Loucy (cell line): ENCODE results near the gene CD180.
"Not testable (repeated sequence)": the region's sequence is repeated elsewhere in the genome, so short reads cannot be mapped to it uniquely, and the experiment has no call there.

ENCODE experiments used
- H2AFZ ChIP-seq: fragments of 200-600 bp; sonication (generic); 2 replicates; pipeline ENCODE4 v1.6.0; 2016; ENCODE audit warnings: antibody characterized with exemption, mild to moderate bottlenecking, low read length, moderate library complexity
- H3F3A ChIP-seq: fragments of 200-600 bp; 2 replicates; pipeline ENCODE4 v1.6.0; 2016; ENCODE audit warnings: antibody characterized with exemption, low read depth, mild to moderate bottlenecking
- H3K27me3 ChIP-seq: fragments of 200-600 bp; sonication (generic); 2 replicates; pipeline ENCODE4 v1.6.1; 2014; ENCODE audit warnings: low read length, mild to moderate bottlenecking; ENCODE audit not compliant: insufficient read depth, poor library complexity, severe bottlenecking
- H3K36me3 ChIP-seq: fragments of 200-600 bp; sonication (generic); 2 replicates; pipeline ENCODE4 v1.6.1; 2016; ENCODE audit warnings: low read length; ENCODE audit not compliant: insufficient read depth
- H3K4me1 ChIP-seq: fragments of 200-600 bp; sonication (generic); 2 replicates; pipeline ENCODE4 v1.5.1; 2014; ENCODE audit warnings: low read length, mild to moderate bottlenecking; ENCODE audit not compliant: insufficient read depth, poor library complexity, severe bottlenecking
- H3K4me2 ChIP-seq: fragments of 200-600 bp; sonication (generic); 2 replicates; pipeline ENCODE4 v1.6.0; 2014; ENCODE audit warnings: antibody characterized with exemption, low read length, low read depth, mild to moderate bottlenecking; ENCODE audit not compliant: poor library complexity, severe bottlenecking
- H3K4me3 ChIP-seq: fragments of 200-600 bp; sonication (generic); 2 replicates; pipeline ENCODE4 v1.5.1; 2014; ENCODE audit warnings: low read length, mild to moderate bottlenecking, mixed read lengths; ENCODE audit not compliant: poor library complexity, severe bottlenecking
- H3K79me2 ChIP-seq: fragments of 200-600 bp; sonication (generic); 2 replicates; pipeline ENCODE4 v1.6.1; 2014; ENCODE audit warnings: low read length; ENCODE audit not compliant: insufficient read depth
- H3K9ac ChIP-seq: fragments of 200-600 bp; sonication (generic); 2 replicates; pipeline ENCODE4 v1.6.0; 2014; ENCODE audit warnings: mild to moderate bottlenecking, low read depth, low read length, moderate library complexity; ENCODE audit not compliant: poor library complexity, severe bottlenecking
- H3K9me2 ChIP-seq: fragments of 200-600 bp; sonication (generic); replicated peaks from 2 replicates; pipeline ENCODE4 v1.6.1; 2016; ENCODE audit warnings: low read depth, low read length, mixed read lengths
- H3K9me3 ChIP-seq: fragments of 200-600 bp; sonication (generic); 2 replicates; pipeline ENCODE4 v1.6.1; 2014; ENCODE audit warnings: mild to moderate bottlenecking, antibody characterized with exemption, low read length, low read depth; ENCODE audit not compliant: insufficient read depth
- H4K20me1 ChIP-seq: fragments of 200-600 bp; sonication (generic); 2 replicates; pipeline ENCODE4 v1.6.0; 2014; ENCODE audit warnings: antibody characterized with exemption, low read length, mild to moderate bottlenecking; ENCODE audit not compliant: insufficient read depth, poor library complexity, severe bottlenecking
- CTCF ChIP-seq: fragments of 200-600 bp; sonication (generic); conservative IDR thresholded peaks from 2 replicates; pipeline ENCODE4 v1.5.1; 2014; ENCODE audit warnings: mild to moderate bottlenecking, antibody characterized with exemption, low read length
- EZH2phosphoT487 ChIP-seq: fragments of 200-600 bp; IDR thresholded peaks from 2 replicates; pipeline ENCODE4 v1.6.1; 2018; ENCODE audit warnings: antibody characterized with exemption, mild to moderate bottlenecking, moderate library complexity, borderline replicate concordance

Gene CD180

GRCh38 chr5:67178085-67178484, 18.5 kb downstream of the CD180 start:
- Histone ChIP-seq H3K27me3 (no peaks in the 10 kb centered on the region), H3K9me2 (no peaks in the 10 kb centered on the region)
- no peak for TF ChIP-seq CTCF
- TF ChIP-seq EZH2phosphoT487: no peak

GRCh38 chr5:67176936-67177335, 19.7 kb downstream of the CD180 start:
- Histone ChIP-seq H3K9ac (no peak overlapping the region), H3K4me1 (no peaks in the 10 kb centered on the region), H3K9me2 (no peaks in the 10 kb centered on the region), H3K4me2 (no peak overlapping the region), H3K4me3 (no peak overlapping the region), H3K27me3 (no peaks in the 10 kb centered on the region), H2AFZ (no peak overlapping the region), H3K9me3 (peaks cover 15% of the 10 kb centered on the region; the same call in 1 of the 2 replicates), H4K20me1 (no peaks in the 10 kb centered on the region), H3F3A (no peaks in the 10 kb centered on the region), H3K36me3 (no peaks in the 10 kb centered on the region), H3K79me2 (no peaks in the 10 kb centered on the region)
- TF ChIP-seq EZH2phosphoT487 (no peak), CTCF (no peak)

More at GRCh38 chr5:67178085-67178484, 18.5 kb downstream of the CD180 start:
- Histone ChIP-seq H4K20me1 (no peaks in the 10 kb centered on the region), H3K4me3 (no peak overlapping the region), H3K4me1 (no peaks in the 10 kb centered on the region), H3K36me3 (no peaks in the 10 kb centered on the region), H3F3A (no peaks in the 10 kb centered on the region), H3K9ac (no peak overlapping the region), H3K9me3 (peaks cover 15% of the 10 kb centered on the region; the same call in 1 of the 2 replicates), H2AFZ (no peak overlapping the region), H3K79me2 (no peaks in the 10 kb centered on the region), H3K4me2 (no peak overlapping the region)

- H3K27me3 ChIP-seq: no peaks in the 10 kb centered on the region
- no peaks in the 10 kb centered on the region for H3K36me3 ChIP-seq
- H3K4me3 ChIP-seq: no peak overlapping the region
- no peaks in the 10 kb centered on the region for H3K79me2 ChIP-seq
- H2AFZ ChIP-seq: no peak overlapping the region
- TF ChIP-seq CTCF (no peak), EZH2phosphoT487 (no peak)
- H3F3A ChIP-seq: no peaks in the 10 kb centered on the region
- H3K9me2 ChIP-seq: no peaks in the 10 kb centered on the region
- H3K9me3 ChIP-seq: peaks cover 15% of the 10 kb centered on the region; the same call in 1 of the 2 replicates
- no peaks in the 10 kb centered on the region for H4K20me1 ChIP-seq
- H3K9ac ChIP-seq: no peak overlapping the region
- H3K4me2 ChIP-seq: no peak overlapping the region
- no peaks in the 10 kb centered on the region for H3K4me1 ChIP-seq
These were observed 22.6 kb downstream of the CD180 start for GRCh38 chr5:67173959-67174358.

- H3K9me3 ChIP-seq: peaks cover 15% of the 10 kb centered on the region; the same call in 1 of the 2 replicates
- not testable (repeated sequence) for H3K9ac ChIP-seq, H3K79me2 ChIP-seq, H3K36me3 ChIP-seq, H2AFZ ChIP-seq, H3K4me3 ChIP-seq, H3K4me2 ChIP-seq, H3K9me2 ChIP-seq, H3F3A ChIP-seq, H4K20me1 ChIP-seq, H3K27me3 ChIP-seq, H3K4me1 ChIP-seq
These were observed 23.2 kb downstream of the CD180 start for GRCh38 chr5:67173351-67173750.
